Keratinocyte (primary cell): ENCODE results near the gene SPECC1. TPM values are rescaled to one million over a fixed set of nuclear protein-coding genes. Genes with fewer than 3 reads are reported as not detected.

ENCODE experiments used
- DNase-seq: peaks from one replicate; pipeline ENCODE4 v3.0.0-alpha.2; 2011; ENCODE audit warnings: low read depth, missing footprints, low spot score
- FAIRE-seq: peaks from 2 replicates; lab custom pipeline; 2011; peaks lifted over from hg19 to GRCh38; lab: Jason Lieb, UNC
- H2AFZ ChIP-seq: 2 replicates; pipeline ENCODE4 v1.6.0; 2012; ENCODE audit warnings: low read length, control low read depth, inconsistent platforms; ENCODE audit not compliant: control insufficient read depth
- H3K27ac ChIP-seq: 2 replicates; pipeline ENCODE4 v1.5.1; 2011; ENCODE audit warnings: low read length; ENCODE audit not compliant: control insufficient read depth, insufficient read depth
- H3K27me3 ChIP-seq: 3 replicates; pipeline ENCODE4 v1.6.0; 2011; ENCODE audit warnings: low read length; ENCODE audit not compliant: control insufficient read depth, insufficient read depth; ENCODE audit errors: extremely low read depth
- H3K36me3 ChIP-seq, 2 experiments: 2 replicates in 1 of 2; 3 replicates in 1 of 2; pipeline ENCODE4 v1.5.1; 2011; ENCODE audit warnings: low read length in 2 of 2, mild to moderate bottlenecking in 1 of 2; ENCODE audit not compliant: control insufficient read depth in 2 of 2, insufficient read depth in 2 of 2; ENCODE audit errors: extremely low read depth in 1 of 2
- H3K4me1 ChIP-seq: 3 replicates; pipeline ENCODE4 v1.5.1; 2011; ENCODE audit warnings: low read length; ENCODE audit not compliant: control insufficient read depth, insufficient read depth; ENCODE audit errors: extremely low read depth
- H3K4me2 ChIP-seq: 3 replicates; pipeline ENCODE4 v1.6.0; 2011; ENCODE audit warnings: low read depth, low read length; ENCODE audit not compliant: control insufficient read depth, insufficient read depth; ENCODE audit errors: extremely low read depth
- H3K4me3 ChIP-seq, 3 experiments: fragments of 200-600 bp in 1 of 3; sonication (generic) in 1 of 3; 2 replicates in 2 of 3; 3 replicates in 1 of 3; pipeline ENCODE4 v1.5.1; 2011 to 2016; ENCODE audit warnings: low read length in 3 of 3, mild to moderate bottlenecking in 3 of 3, control low read depth in 2 of 3, inconsistent platforms in 1 of 3, low read depth in 1 of 3, mixed read lengths in 1 of 3, mixed run types in 1 of 3, moderate library complexity in 1 of 3; ENCODE audit not compliant: control insufficient read depth in 2 of 3, insufficient read depth in 2 of 3; ENCODE audit errors: extremely low read depth in 1 of 3
- H3K79me2 ChIP-seq: 2 replicates; pipeline ENCODE4 v1.6.0; 2012; ENCODE audit warnings: low read length; ENCODE audit not compliant: control insufficient read depth, insufficient read depth
- H3K9ac ChIP-seq: 3 replicates; pipeline ENCODE4 v1.6.0; 2011; ENCODE audit warnings: low read length; ENCODE audit not compliant: control insufficient read depth, insufficient read depth; ENCODE audit errors: extremely low read depth
- H3K9me1 ChIP-seq: 3 replicates; pipeline ENCODE4 v1.6.0; 2011; ENCODE audit warnings: low read length; ENCODE audit not compliant: control insufficient read depth, insufficient read depth; ENCODE audit errors: extremely low read depth
- H3K9me3 ChIP-seq: 2 replicates; pipeline ENCODE4 v1.5.1; 2012; ENCODE audit warnings: low read depth, low read length; ENCODE audit not compliant: control insufficient read depth
- H4K20me1 ChIP-seq: 3 replicates; pipeline ENCODE4 v1.6.0; 2011; ENCODE audit warnings: low read length; ENCODE audit not compliant: control insufficient read depth, insufficient read depth; ENCODE audit errors: extremely low read depth
- EZH2 ChIP-seq: IDR thresholded peaks from one replicate; pipeline ENCODE4 v1.6.1; 2012; ENCODE audit warnings: inconsistent platforms, mild to moderate bottlenecking, low read length, moderate library complexity
- dilution Hi-C: fragments of 300-500 bp; cut with MboI; formaldehyde crosslinking; loops from one replicate; pipeline ENCODE4 v1.7.0; 2020; ENCODE audit warnings: low sequenced_read_pairs; ENCODE audit not compliant: extremely low pct_ligation_motif_present
- polyA plus RNA-seq, 5 experiments: library from polyadenylated mRNA; depleted of rRNA in 3 of 5; stranded (reverse) in 3 of 5; stranded (forward) in 1 of 5; unstranded in 1 of 5; fragments of >200 nt; gene quantifications; 1 replicate in 1 of 5; 2 replicates in 3 of 5; 3 replicates in 1 of 5; pipeline versions ENCODE4 v1.2.1 to v1.2.3, GENCODE V29; 2011 to 2012; ENCODE audit warnings: missing spikeins in 2 of 5, low read depth in 1 of 5, low replicate concordance in 1 of 5
- TF ChIP-seq, protein P1 (sequence below), 3 experiments: IDR thresholded peaks in 1 of 3; conservative IDR thresholded peaks in 1 of 3; optimal IDR thresholded peaks in 1 of 3; 2 replicates in 2 of 3; 3 replicates in 1 of 3; pipeline versions ENCODE3 to v1.5.1; 2011; ENCODE audit warnings: low read length in 3 of 3, mild to moderate bottlenecking in 3 of 3, moderate library complexity in 2 of 3, control low read depth in 1 of 3, inconsistent platforms in 1 of 3; ENCODE audit not compliant: insufficient read depth in 2 of 3; ENCODE audit errors: extremely low read depth in 1 of 3

The SPECC1 gene
- polyA plus RNA-seq, 1 donor (not counting 4 experiments of a cell fraction or from before 2014, with no cell fraction given) = 20.9 TPM

GRCh38 chr17:20145567-20145966 lies 136.4 kb downstream of the SPECC1 start:
- H3K4me2 ChIP-seq = no peak overlapping the region
- no peaks in the 10 kb centered on the region for H4K20me1 ChIP-seq
- H3K27me3 ChIP-seq = no peaks in the 10 kb centered on the region
- H3K36me3 ChIP-seq = no peaks in the 10 kb centered on the region
- H3K9me3 ChIP-seq = no peaks in the 10 kb centered on the region
- no peak for TF ChIP-seq EZH2
- TF ChIP-seq, protein P1, sequence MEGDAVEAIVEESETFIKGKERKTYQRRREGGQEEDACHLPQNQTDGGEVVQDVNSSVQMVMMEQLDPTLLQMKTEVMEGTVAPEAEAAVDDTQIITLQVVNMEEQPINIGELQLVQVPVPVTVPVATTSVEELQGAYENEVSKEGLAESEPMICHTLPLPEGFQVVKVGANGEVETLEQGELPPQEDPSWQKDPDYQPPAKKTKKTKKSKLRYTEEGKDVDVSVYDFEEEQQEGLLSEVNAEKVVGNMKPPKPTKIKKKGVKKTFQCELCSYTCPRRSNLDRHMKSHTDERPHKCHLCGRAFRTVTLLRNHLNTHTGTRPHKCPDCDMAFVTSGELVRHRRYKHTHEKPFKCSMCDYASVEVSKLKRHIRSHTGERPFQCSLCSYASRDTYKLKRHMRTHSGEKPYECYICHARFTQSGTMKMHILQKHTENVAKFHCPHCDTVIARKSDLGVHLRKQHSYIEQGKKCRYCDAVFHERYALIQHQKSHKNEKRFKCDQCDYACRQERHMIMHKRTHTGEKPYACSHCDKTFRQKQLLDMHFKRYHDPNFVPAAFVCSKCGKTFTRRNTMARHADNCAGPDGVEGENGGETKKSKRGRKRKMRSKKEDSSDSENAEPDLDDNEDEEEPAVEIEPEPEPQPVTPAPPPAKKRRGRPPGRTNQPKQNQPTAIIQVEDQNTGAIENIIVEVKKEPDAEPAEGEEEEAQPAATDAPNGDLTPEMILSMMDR (optimal IDR thresholded peaks at IDR 0.05 in 1 of 3, IDR thresholded peaks at IDR 0.05 in 1 of 3, conservative IDR thresholded peaks at IDR 0.05 in 1 of 3; ENCODE audit: extremely low read depth in 1 of 3, insufficient read depth in 2 of 3, low read length in 3 of 3) = no peak
- H3K4me3 ChIP-seq = no peak overlapping the region
- FAIRE-seq = no peak
- DNase-seq = no peak
- H3K9ac ChIP-seq = no peak overlapping the region
- H3K79me2 ChIP-seq = no peaks in the 10 kb centered on the region
- no peak overlapping the region for H2AFZ ChIP-seq
- H3K9me1 ChIP-seq = no peaks in the 10 kb centered on the region
- H3K27ac ChIP-seq = no peak overlapping the region
- dilution Hi-C loops = no loop called here
- no peaks in the 10 kb centered on the region for H3K4me1 ChIP-seq

DNA sequence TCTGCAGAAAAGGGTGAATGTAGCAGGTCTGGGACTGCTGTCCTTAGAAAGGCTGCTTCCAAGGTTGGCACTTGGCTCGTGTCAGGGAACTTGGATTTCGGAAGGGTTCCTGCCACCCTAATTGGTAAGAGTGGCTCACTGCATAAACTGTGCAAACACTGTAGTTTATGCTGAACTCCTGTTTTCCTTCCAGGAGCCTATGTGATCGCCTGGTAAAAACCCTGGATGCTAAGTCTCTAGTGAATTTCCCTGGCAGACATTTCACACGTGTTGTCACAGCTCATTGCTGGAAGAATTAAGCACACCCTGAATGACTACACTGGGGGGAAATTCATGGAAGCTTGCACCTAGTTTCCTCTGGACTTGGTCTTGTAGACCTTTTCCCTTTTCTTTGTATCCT lies 140.1 kb downstream of the SPECC1 start:
- H3K36me3 ChIP-seq = no peaks in the 10 kb centered on the region
- no peak for DNase-seq
- H3K4me1 ChIP-seq = no peaks in the 10 kb centered on the region
- H3K9me3 ChIP-seq = no peaks in the 10 kb centered on the region
- H3K27ac ChIP-seq = no peak overlapping the region
- H2AFZ ChIP-seq = no peak overlapping the region
- H3K79me2 ChIP-seq = no peaks in the 10 kb centered on the region
- H4K20me1 ChIP-seq = no peaks in the 10 kb centered on the region
- no peak for TF ChIP-seq EZH2
- TF ChIP-seq, protein P1 (optimal IDR thresholded peaks at IDR 0.05 in 1 of 3, IDR thresholded peaks at IDR 0.05 in 1 of 3, conservative IDR thresholded peaks at IDR 0.05 in 1 of 3; ENCODE audit: extremely low read depth in 1 of 3, insufficient read depth in 2 of 3, low read length in 3 of 3) = no peak
- H3K9ac ChIP-seq = no peak overlapping the region
- dilution Hi-C loops = no loop called here
- H3K4me3 ChIP-seq = no peak overlapping the region
- H3K4me2 ChIP-seq = no peak overlapping the region
- FAIRE-seq = no peak
- H3K9me1 ChIP-seq = no peaks in the 10 kb centered on the region
- H3K27me3 ChIP-seq = no peaks in the 10 kb centered on the region
